Uterus (tissue), 2 donors: ENCODE measurements around the gene PPP2R2B.

ENCODE experiments used
- CTCF ChIP-seq, 4 experiments: fragments of 200-600 bp in 2 of 4; fragments of 450-650 bp in 2 of 4; sonication (generic) in 2 of 4; IDR thresholded peaks; one replicate each; pipeline ENCODE4 v1.5.1; 2016 to 2019; ENCODE audit warnings: antibody characterized with exemption in 4 of 4, mild to moderate bottlenecking in 2 of 4, moderate library complexity in 1 of 4
- POLR2A ChIP-seq, 2 donors: fragments of 450-650 bp; IDR thresholded peaks; one replicate each; pipeline ENCODE4 v1.6.1; 2016; ENCODE audit warnings: antibody characterized with exemption in 2 of 2, mild to moderate bottlenecking in 1 of 2, moderate library complexity in 1 of 2

GRCh38 chr5:146893991-146894390 lies 15.4 kb upstream of the PPP2R2B start:
- TF ChIP-seq POLR2A (IDR thresholded peaks at IDR 0.05) (no peak), CTCF (IDR thresholded peaks at IDR 0.05) (no peak)
